Calu3 (cell line): ENCODE data around the gene MCM5. TPM values are rescaled to one million over a fixed set of nuclear protein-coding genes. Genes with fewer than 3 reads are reported as not detected.
A peak's percentile ranks its signal among the peaks of the same experiment; 100 is the strongest.

ENCODE experiments used
- BruUV-seq: library from RNA; stranded (reverse); fragments of 400-500 nt; replicated peaks from 2 replicates; lab custom pipeline; 2021; lab: Mats Ljungman, UMichigan
- CTCF ChIA-PET: fragments of 300-600 bp; sonication (Branson Sonifier 250); formaldehyde crosslinking; loops from one replicate; lab custom pipeline; 2022; ENCODE audit warnings: antibody characterized with exemption; lab: Charles Lee
- DNase-seq: peaks from one replicate; pipeline ENCODE4 v3.0.0; 2022
- H3K27ac Mint-ChIP-seq: one replicate; pipeline ENCODE4 v1.8.0; 2022; ENCODE audit warnings: mixed read lengths; ENCODE audit not compliant: unreplicated experiment
- H3K27me3 Mint-ChIP-seq: one replicate; pipeline ENCODE4 v1.8.0; 2022; ENCODE audit warnings: mixed read lengths; ENCODE audit not compliant: unreplicated experiment
- H3K36me3 Mint-ChIP-seq: one replicate; pipeline ENCODE4 v1.8.0; 2022; ENCODE audit warnings: mild to moderate bottlenecking, moderate library complexity, mixed read lengths; ENCODE audit not compliant: insufficient read depth, unreplicated experiment
- H3K4me1 Mint-ChIP-seq: one replicate; pipeline ENCODE4 v1.8.0; 2022; ENCODE audit warnings: mild to moderate bottlenecking, low read depth, mixed read lengths; ENCODE audit not compliant: unreplicated experiment
- H3K4me3 Mint-ChIP-seq: one replicate; pipeline ENCODE4 v1.8.0; 2022; ENCODE audit warnings: mild to moderate bottlenecking, low read depth, moderate library complexity, mixed read lengths; ENCODE audit not compliant: unreplicated experiment
- H3K9me3 Mint-ChIP-seq: one replicate; pipeline ENCODE4 v1.8.0; 2022; ENCODE audit warnings: low read depth, mixed read lengths; ENCODE audit not compliant: unreplicated experiment
- CTCF ChIP-seq: fragments of 200-600 bp; IDR thresholded peaks from one replicate; pipeline ENCODE4 v1.8.0; 2022; ENCODE audit warnings: antibody characterized with exemption; ENCODE audit not compliant: unreplicated experiment
- intact Hi-C: fragments of 100-400 bp; cut with micrococcal nuclease; formaldehyde crosslinking; loops from one replicate; pipeline ENCODE4 v1.10.0; 2022; ENCODE audit not compliant: unreplicated experiment
- total RNA-seq: library from RNA; stranded (reverse); gene quantifications from 2 replicates; pipeline ENCODE4 v1.2.3, GENCODE V29; 2022

Gene MCM5
- total RNA-seq, 1 experiment from 2014 or later: 88.4 TPM

- CTCF ChIA-PET: interaction anchor here (0.7 kb wide), 1 partner anchor 21 kb away, joined by 3 read pairs; no protein-coding TSS in a partner anchor
- DNase-seq: peak; percentile 90
- TF ChIP-seq CTCF: no peak
- H3K27me3 Mint-ChIP-seq: no peaks in the 10 kb centered on the region
- H3K36me3 Mint-ChIP-seq: peaks cover 36% of the 10 kb centered on the region
- peak overlapping the region; percentile 59 for H3K4me3 Mint-ChIP-seq
- intact Hi-C loops: no loop called here
- no TSS peak for BruUV-seq
- H3K27ac Mint-ChIP-seq: peak overlapping the region; percentile 83
- H3K9me3 Mint-ChIP-seq: no peaks in the 10 kb centered on the region
- H3K4me1 Mint-ChIP-seq: peaks cover 50% of the 10 kb centered on the region
Measured at GRCh38 chr22:35376728-35377472, 23.0 kb upstream of the MCM5 start.

DNA sequence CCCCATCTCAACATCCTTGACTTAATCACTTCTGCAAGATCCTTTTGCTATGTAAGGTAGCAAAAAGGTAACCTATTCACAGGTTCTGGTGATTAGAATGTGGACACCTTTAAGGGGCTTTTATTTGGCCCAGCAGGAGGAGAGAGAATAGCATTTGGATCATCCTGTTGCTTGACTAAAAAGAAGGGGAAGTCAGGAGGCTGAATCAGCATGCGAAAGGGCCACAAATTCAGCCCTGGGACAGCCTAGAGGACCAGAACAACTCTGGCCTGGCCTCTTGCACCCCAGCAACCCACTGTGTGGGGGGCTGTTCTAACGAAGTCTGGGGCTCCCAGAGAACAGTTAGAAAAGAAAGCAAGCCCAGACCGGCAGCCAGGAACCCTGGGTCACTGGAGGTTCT is 22.2 kb upstream of the MCM5 start:
- no peak for TF ChIP-seq CTCF
- DNase-seq: no peak

DNA sequence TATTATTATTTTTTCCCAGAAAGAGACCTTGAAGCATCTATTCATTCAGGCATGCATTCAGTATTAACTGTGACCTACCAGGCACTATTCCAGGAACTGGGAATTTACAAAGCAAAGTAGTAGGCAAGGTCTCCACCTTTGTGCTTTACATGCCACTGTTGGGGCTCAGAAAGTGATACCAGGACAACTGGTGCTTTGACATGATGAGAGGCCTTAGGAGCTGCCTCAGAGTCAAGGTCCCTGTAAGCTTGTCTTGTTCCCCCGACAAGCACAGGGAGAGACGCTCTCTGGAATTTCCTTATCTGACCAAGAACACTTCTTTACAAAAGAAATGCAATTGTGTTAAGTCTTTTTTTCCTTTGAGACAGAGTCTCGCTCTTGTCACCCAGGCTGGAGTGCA is 21.3 kb upstream of the MCM5 start:
- Mint-ChIP-seq H3K27ac (no peak overlapping the region), H3K4me1 (peaks cover 46% of the 10 kb centered on the region), H3K36me3 (peaks cover 31% of the 10 kb centered on the region), H3K4me3 (no peak overlapping the region), H3K9me3 (no peaks in the 10 kb centered on the region), H3K27me3 (no peaks in the 10 kb centered on the region)
- CTCF ChIA-PET: no interaction called here
- no peak for TF ChIP-seq CTCF
- intact Hi-C loops: no loop called here
- BruUV-seq: no TSS peak
- DNase-seq: no peak

More for the DNA sequence above, 22.2 kb upstream of the MCM5 start:
- Mint-ChIP-seq H3K4me1 (peaks cover 46% of the 10 kb centered on the region), H3K4me3 (no peak overlapping the region), H3K27me3 (no peaks in the 10 kb centered on the region), H3K9me3 (no peaks in the 10 kb centered on the region), H3K36me3 (peaks cover 31% of the 10 kb centered on the region), H3K27ac (peak overlapping the region; percentile 83)
- no TSS peak for BruUV-seq
- intact Hi-C loops: no loop called here
- CTCF ChIA-PET: no interaction called here

- BruUV-seq: no TSS peak
- no peak for DNase-seq
- intact Hi-C loops: no loop called here
- Mint-ChIP-seq H3K27me3 (no peaks in the 10 kb centered on the region), H3K9me3 (no peaks in the 10 kb centered on the region), H3K27ac (no peak overlapping the region), H3K4me1 (peaks cover 46% of the 10 kb centered on the region), H3K36me3 (peaks cover 31% of the 10 kb centered on the region), H3K4me3 (no peak overlapping the region)
- no peak for TF ChIP-seq CTCF
- CTCF ChIA-PET: no interaction called here
Measured at GRCh38 chr22:35379146-35379993, 20.6 kb upstream of the MCM5 start.
